ENCODE results near the gene SLFN14.
A peak's percentile ranks its signal among the peaks of the same experiment; 100 is the strongest.

The SLFN14 gene

GRCh38 chr17:35587074-35587961, 26.7 kb upstream of the SLFN14 start, which contains the start of gene AP2B1 (continued):
- TF ChIP-seq ZNF600 (tag by site-specific recombination; IDR thresholded peaks at IDR 0.05) (peak; percentile 90), ZNF10 (tag by site-specific recombination; IDR thresholded peaks at IDR 0.05) (peak; percentile 52; the same call in 1 of the 2 replicates), REPIN1 (tag by site-specific recombination; IDR thresholded peaks at IDR 0.05; ENCODE audit: low read depth) (peak; percentile 14; the same call in 1 of the 2 replicates), AEBP2 (tag by site-specific recombination; IDR thresholded peaks at IDR 0.05; ENCODE audit: borderline replicate concordance) (no peak), PRDM6 (tag by site-specific recombination; IDR thresholded peaks at IDR 0.05) (peak; percentile 44), ZBTB48 (tag by site-specific recombination; IDR thresholded peaks at IDR 0.05) (peak; percentile 98), ZNF571 (tag by site-specific recombination; IDR thresholded peaks at IDR 0.05) (no peak), ZSCAN23 (tag by site-specific recombination; IDR thresholded peaks at IDR 0.05) (peak; percentile 83), ZNF776 (tag by site-specific recombination; IDR thresholded peaks at IDR 0.05; ENCODE audit: borderline replicate concordance) (no peak), ZNF37A (tag by site-specific recombination; IDR thresholded peaks at IDR 0.05) (no peak), OVOL3 (tag by site-specific recombination; IDR thresholded peaks at IDR 0.05) (peak; percentile 11; the same call in 1 of the 2 replicates), PRDM4 (tag by site-specific recombination; IDR thresholded peaks at IDR 0.05) (peak; percentile 69; the same call in 1 of the 2 replicates), ZNF169 (tag by site-specific recombination; IDR thresholded peaks at IDR 0.05) (no peak), ZNF558 (tag by site-specific recombination; IDR thresholded peaks at IDR 0.05) (peak; percentile 67; the same call in 1 of the 2 replicates), ZNF561 (tag by site-specific recombination; IDR thresholded peaks at IDR 0.05; ENCODE audit: borderline replicate concordance) (peak; percentile 90), ZNF623 (tag by site-specific recombination; IDR thresholded peaks at IDR 0.05) (0 out of 2 replicates have a peak, but pooled peaks have one; percentile 16), KLF9 (tag by site-specific recombination; IDR thresholded peaks at IDR 0.05; ENCODE audit: low read depth) (peak; percentile 76), ZBTB21 (tag by site-specific recombination; IDR thresholded peaks at IDR 0.05) (peak; percentile 100), ZNF514 (tag by site-specific recombination; IDR thresholded peaks at IDR 0.05) (no peak), SCRT2 (tag by site-specific recombination; IDR thresholded peaks at IDR 0.05) (peak; percentile 19; the same call in 1 of the 2 replicates), PBX3 (CRISPR knock-in tag; IDR thresholded peaks at IDR 0.05) (peak; percentile 64; the same call in 1 of the 2 replicates), ZNF350 (tag by site-specific recombination; IDR thresholded peaks at IDR 0.05) (no peak), ZFP41 (tag by site-specific recombination; IDR thresholded peaks at IDR 0.05; ENCODE audit: borderline replicate concordance) (no peak), ZNF792 (tag by site-specific recombination; IDR thresholded peaks at IDR 0.05) (peak; percentile 45; the same call in 1 of the 2 replicates), ZNF24 (tag by site-specific recombination; IDR thresholded peaks at IDR 0.05) (peak; percentile 93), SP7 (tag by site-specific recombination; IDR thresholded peaks at IDR 0.05) (peak; percentile 93), BCL6B (tag by site-specific recombination; IDR thresholded peaks at IDR 0.05) (peak; percentile 99), INSM2 (tag by site-specific recombination; IDR thresholded peaks at IDR 0.05) (peak; percentile 90), ZNF2 (tag by site-specific recombination; IDR thresholded peaks at IDR 0.05) (peak; percentile 83), ZNF221 (tag by site-specific recombination; IDR thresholded peaks at IDR 0.05; ENCODE audit: borderline replicate concordance) (no peak)
